GM23248 (cell line): ENCODE data around the gene AMOTL1. TPM values are rescaled to one million over a fixed set of nuclear protein-coding genes. Genes with fewer than 3 reads are reported as not detected.

Experiments
- DNase-seq: peaks from one replicate; pipeline ENCODE4 v3.0.0-alpha.2; 2015
- H2AFZ ChIP-seq: fragments of 200-600 bp; sonication (generic); 2 replicates; pipeline ENCODE4 v1.6.1; 2016; ENCODE audit warnings: antibody characterized with exemption
- H3F3A ChIP-seq: fragments of 200-600 bp; sonication (generic); 2 replicates; pipeline ENCODE4 v1.6.1; 2016; ENCODE audit warnings: mild to moderate bottlenecking, antibody characterized with exemption, mixed run types; ENCODE audit not compliant: insufficient read depth
- H3K27ac ChIP-seq: fragments of 200-600 bp; sonication (generic); 2 replicates; pipeline ENCODE4 v1.5.1; 2016; ENCODE audit warnings: mild to moderate bottlenecking
- H3K27me3 ChIP-seq: fragments of 200-600 bp; sonication (generic); replicated peaks from 2 replicates; pipeline ENCODE4 v1.6.1; 2016; ENCODE audit warnings: mild to moderate bottlenecking; ENCODE audit not compliant: insufficient read depth
- H3K36me3 ChIP-seq: fragments of 200-600 bp; sonication (generic); 2 replicates; pipeline ENCODE4 v1.6.1; 2016; ENCODE audit warnings: low read depth, mild to moderate bottlenecking
- H3K4me1 ChIP-seq: fragments of 200-600 bp; sonication (generic); 2 replicates; pipeline ENCODE4 v1.6.1; 2016; ENCODE audit warnings: mild to moderate bottlenecking; ENCODE audit not compliant: insufficient read depth
- H3K4me2 ChIP-seq: fragments of 200-600 bp; sonication (generic); one replicate; pipeline ENCODE4 v1.6.1; 2016; ENCODE audit warnings: mild to moderate bottlenecking; ENCODE audit not compliant: unreplicated experiment
- H3K4me3 ChIP-seq: fragments of 200-600 bp; sonication (generic); 2 replicates; pipeline ENCODE4 v1.5.1; 2016; ENCODE audit warnings: mild to moderate bottlenecking
- H3K79me2 ChIP-seq: fragments of 200-600 bp; sonication (generic); 2 replicates; pipeline ENCODE4 v1.6.1; 2016; ENCODE audit warnings: mild to moderate bottlenecking; ENCODE audit not compliant: insufficient read depth
- H3K9ac ChIP-seq: fragments of 200-600 bp; sonication (generic); 2 replicates; pipeline ENCODE4 v1.6.1; 2016; ENCODE audit warnings: mild to moderate bottlenecking
- H3K9me2 ChIP-seq: fragments of 200-600 bp; sonication (generic); 2 replicates; pipeline ENCODE4 v1.6.1; 2016; ENCODE audit warnings: mixed run types, mild to moderate bottlenecking, moderate library complexity; ENCODE audit not compliant: insufficient read depth
- H3K9me3 ChIP-seq: fragments of 200-600 bp; sonication (generic); one replicate; pipeline ENCODE4 v1.6.1; 2017; ENCODE audit warnings: low read depth
- H4K20me1 ChIP-seq: fragments of 200-600 bp; sonication (generic); 2 replicates; pipeline ENCODE4 v1.6.0; 2016; ENCODE audit not compliant: insufficient read depth
- EZH2 ChIP-seq: fragments of 200-600 bp; sonication (generic); IDR thresholded peaks from 2 replicates; pipeline ENCODE4 v1.6.1; 2018; ENCODE audit warnings: antibody characterized with exemption, mild to moderate bottlenecking; ENCODE audit not compliant: insufficient read depth, poor library complexity, severe bottlenecking
- EZH2phosphoT487 ChIP-seq: fragments of 200-600 bp; sonication (generic); IDR thresholded peaks from 2 replicates; pipeline ENCODE4 v1.6.1; 2018; ENCODE audit warnings: antibody characterized with exemption, moderate library complexity, mild to moderate bottlenecking, low read depth; ENCODE audit not compliant: insufficient read depth
- WGBS, 2 experiments: methylation state at CpG; one replicate each; pipeline ENCODE4 v1.1.6; 2015 to 2017; ENCODE audit warnings: low lambda C conversion rate in 2 of 2, low coverage in 1 of 2; ENCODE audit errors: missing lambda C conversion rate in 2 of 2; 5-methylcytosine and 5-hydroxymethylcytosine counted together
- in situ Hi-C: fragments of 300-500 bp; cut with MboI; formaldehyde crosslinking; loops from 2 replicates; pipeline ENCODE4 v1.15.0; 2020
- polyA plus RNA-seq: library from polyadenylated mRNA; unstranded; fragments of >200 nt; fragmentation: Nextera tagmentation; extraction: Ambion mirVana; gene quantifications from 2 replicates; pipeline ENCODE4 v1.2.1, GENCODE V29; 2016
- total RNA-seq: library from RNA; depleted of rRNA; stranded (reverse); fragments of >200 nt; shearing (Covaris generic); gene quantifications from 2 replicates; pipeline ENCODE4 v1.2.3, GENCODE V29; 2014

Gene AMOTL1
- total and polyA plus RNA-seq, 2 experiments from 2014 or later, result 22.3 to 50.8 TPM

- H3K36me3 ChIP-seq, result no peaks in the 10 kb centered on the region
- H3K79me2 ChIP-seq, result no peaks in the 10 kb centered on the region
- peaks cover 58% of the 10 kb centered on the region for H3K4me1 ChIP-seq
- in situ Hi-C loops, result no loop called here
- no peaks in the 10 kb centered on the region for H3K9me3 ChIP-seq
- WGBS, 2 experiments, result 89 to 90% methylated on average over 7 of the region's 7 CpGs
- H2AFZ ChIP-seq, result no peak overlapping the region
- TF ChIP-seq EZH2phosphoT487, result no peak
- TF ChIP-seq EZH2, result no peak
- H3K9ac ChIP-seq, result no peak overlapping the region
- H3K4me3 ChIP-seq, result no peak overlapping the region
- no peak for DNase-seq
- H4K20me1 ChIP-seq, result no peaks in the 10 kb centered on the region
- no peaks in the 10 kb centered on the region for H3K9me2 ChIP-seq
- H3F3A ChIP-seq, result peaks cover 58% of the 10 kb centered on the region
- no peaks in the 10 kb centered on the region for H3K27me3 ChIP-seq
- peak overlapping the region; percentile 60 for H3K4me2 ChIP-seq
- peak overlapping the region; percentile 13 for H3K27ac ChIP-seq
Observed at GRCh38 chr11:94728966-94729751, 39.0 kb upstream of the AMOTL1 start.

GRCh38 chr11:94730153-94730552 lies 38.0 kb upstream of the AMOTL1 start:
- Histone ChIP-seq H4K20me1 (no peaks in the 10 kb centered on the region), H2AFZ (no peak overlapping the region), H3K9me3 (no peaks in the 10 kb centered on the region), H3K27me3 (no peaks in the 10 kb centered on the region), H3K79me2 (no peaks in the 10 kb centered on the region), H3F3A (peaks cover 58% of the 10 kb centered on the region), H3K9me2 (no peaks in the 10 kb centered on the region), H3K27ac (no peak overlapping the region), H3K4me2 (peak overlapping the region; percentile 6), H3K4me3 (no peak overlapping the region), H3K36me3 (no peaks in the 10 kb centered on the region), H3K9ac (no peak overlapping the region), H3K4me1 (peaks cover 58% of the 10 kb centered on the region)
- peak; percentile 53 for DNase-seq
- in situ Hi-C loops, result no loop called here
- TF ChIP-seq EZH2phosphoT487 (no peak), EZH2 (no peak)
- WGBS, 2 experiments, result 92 to 93% methylated on average over 1 of the region's 1 CpG

GRCh38 chr11:94731880-94732601 lies 36.1 kb upstream of the AMOTL1 start:
- Histone ChIP-seq H3K4me2 (peak overlapping the region; percentile 35), H3K9ac (peak overlapping the region; percentile 27), H3K9me2 (no peaks in the 10 kb centered on the region), H3K4me3 (no peak overlapping the region), H3K27ac (peak overlapping the region; percentile 73), H3K36me3 (no peaks in the 10 kb centered on the region), H3K27me3 (no peaks in the 10 kb centered on the region), H4K20me1 (no peaks in the 10 kb centered on the region), H3F3A (peaks cover 61% of the 10 kb centered on the region), H3K79me2 (no peaks in the 10 kb centered on the region), H3K4me1 (peaks cover 57% of the 10 kb centered on the region), H3K9me3 (no peaks in the 10 kb centered on the region), H2AFZ (peak overlapping the region; percentile 15)
- in situ Hi-C loops, result no loop called here
- 37 to 51% methylated on average over 3 of the region's 3 CpGs for WGBS, 2 experiments
- no peak for TF ChIP-seq EZH2
- TF ChIP-seq EZH2phosphoT487, result no peak
- DNase-seq, result peak; percentile 95

GRCh38 chr11:94732617-94733281 lies 35.4 kb upstream of the AMOTL1 start:
- H3F3A ChIP-seq, result peaks cover 65% of the 10 kb centered on the region
- H4K20me1 ChIP-seq, result no peaks in the 10 kb centered on the region
- no peak overlapping the region for H3K4me3 ChIP-seq
- peak overlapping the region; percentile 35 for H3K4me2 ChIP-seq
- in situ Hi-C loops, result no loop called here
- H2AFZ ChIP-seq, result peak overlapping the region; percentile 15
- H3K9ac ChIP-seq, result peak overlapping the region; percentile 27
- H3K4me1 ChIP-seq, result peaks cover 64% of the 10 kb centered on the region
- no peaks in the 10 kb centered on the region for H3K36me3 ChIP-seq
- no peaks in the 10 kb centered on the region for H3K27me3 ChIP-seq
- 52 to 65% methylated on average over 7 of the region's 7 CpGs for WGBS, 2 experiments
- H3K27ac ChIP-seq, result peak overlapping the region; percentile 73
- H3K79me2 ChIP-seq, result no peaks in the 10 kb centered on the region
- no peak for TF ChIP-seq EZH2phosphoT487
- no peak for TF ChIP-seq EZH2
- no peaks in the 10 kb centered on the region for H3K9me2 ChIP-seq
- DNase-seq, result peak; percentile 42
- no peaks in the 10 kb centered on the region for H3K9me3 ChIP-seq
